Activated CD8-positive, alpha-beta memory T cell treated with anti-CD3 and anti-CD28 coated beads, Interleukin-2, amount 50 U/mL, for 1 hour (primary cell): ENCODE results near the gene JARID2.
"Not testable (repeated sequence)": the region's sequence is repeated elsewhere in the genome, so short reads cannot be mapped to it uniquely, and the experiment has no call there.

ENCODE experiments used
- DNase-seq: peaks from one replicate; pipeline ENCODE4 v3.0.0-alpha.2; 2020; ENCODE audit errors: extremely low read depth

The JARID2 gene

GRCh38 chr6:15289456-15289855 is 43.6 kb downstream of the JARID2 start:
- DNase-seq: not testable (repeated sequence)

DNA sequence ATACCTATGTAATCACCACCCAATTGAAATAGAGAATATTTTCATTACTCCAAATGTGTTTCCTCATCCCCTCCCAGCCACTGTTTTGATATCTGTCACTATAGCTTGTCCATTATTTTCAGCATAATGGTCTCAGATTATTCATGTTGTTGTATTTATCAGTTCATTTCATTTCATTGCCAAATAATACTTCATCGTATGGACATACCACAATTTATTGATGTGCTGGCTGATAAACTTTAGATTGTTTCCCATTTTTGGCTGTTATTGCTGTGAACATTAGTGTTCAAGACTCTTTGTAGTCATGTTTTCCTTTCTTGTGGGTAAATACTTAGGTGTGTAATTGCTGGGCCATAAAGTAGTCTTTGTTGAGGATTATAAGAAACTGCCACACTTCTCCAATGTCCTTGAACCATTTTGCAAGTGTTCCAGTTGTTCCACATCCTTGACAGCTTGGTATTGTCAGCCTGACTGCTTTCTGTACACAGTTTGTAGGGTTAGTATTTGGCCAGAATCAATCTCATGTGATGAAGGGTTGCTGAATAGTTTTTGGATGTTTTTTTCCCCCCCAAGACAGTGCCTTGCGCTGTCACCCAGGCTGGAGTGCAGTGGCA is 44.3 kb downstream of the JARID2 start:
- no peak for DNase-seq

DNA sequence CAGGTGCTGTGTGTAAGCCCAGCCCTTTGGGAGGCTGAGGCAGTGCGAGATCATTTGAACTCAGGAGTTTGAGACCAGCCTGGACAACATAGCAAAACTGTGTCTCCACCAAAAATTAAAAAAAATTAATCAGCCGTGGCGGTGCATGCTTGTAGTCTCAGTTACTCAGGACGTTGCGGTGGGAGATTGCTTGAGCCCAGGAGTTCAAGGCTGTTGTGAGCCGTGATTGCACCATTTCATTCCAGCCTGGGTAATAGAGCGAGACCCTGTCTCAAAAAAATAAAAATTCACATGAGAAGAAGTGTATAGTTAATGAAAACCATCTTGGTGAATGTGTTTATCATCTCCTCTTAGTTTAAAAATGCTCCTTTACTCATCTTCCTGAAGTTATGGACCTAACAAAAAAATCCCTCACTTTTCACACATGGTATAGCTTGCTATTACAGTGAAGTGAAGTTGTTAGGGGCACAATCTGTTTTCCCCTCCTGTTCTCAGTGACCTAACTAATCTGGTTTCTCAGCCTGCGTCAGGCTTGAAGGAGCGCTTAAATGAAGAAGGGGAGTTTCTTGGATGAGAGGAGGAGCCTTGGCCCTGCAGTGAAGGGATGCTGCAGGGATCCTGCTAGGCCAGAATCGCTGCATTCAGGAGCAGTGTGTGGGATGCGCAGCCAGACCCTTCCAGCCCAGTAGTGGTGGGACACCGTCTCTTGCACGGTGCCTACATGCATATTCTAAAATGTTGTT is 45.3 kb downstream of the JARID2 start:
- DNase-seq: no peak

GRCh38 chr6:15292721-15293302 is 46.9 kb downstream of the JARID2 start:
- DNase-seq: no peak

- DNase-seq: no peak
Measured at GRCh38 chr6:15293674-15294073, 47.8 kb downstream of the JARID2 start.

GRCh38 chr6:15294504-15294903 is 48.6 kb downstream of the JARID2 start:
- DNase-seq: no peak

DNA sequence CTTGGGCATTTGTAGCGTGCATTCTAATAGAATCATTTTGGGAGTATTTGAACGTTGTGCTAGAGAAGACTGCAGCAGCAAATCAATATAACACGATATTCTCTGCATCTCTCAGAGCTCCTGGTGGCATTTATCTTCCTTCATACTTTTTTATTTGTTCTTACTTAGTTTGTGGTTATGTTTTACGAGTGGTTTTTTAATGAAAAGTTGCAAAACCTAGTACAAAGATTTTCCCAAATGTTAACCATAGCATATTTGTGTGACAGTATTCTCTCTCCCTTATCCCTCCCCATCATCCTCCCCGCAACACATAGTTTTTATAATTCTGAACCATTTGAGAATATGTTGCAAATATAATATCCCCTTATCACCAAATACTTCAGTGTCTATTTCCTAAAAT is 50.4 kb downstream of the JARID2 start:
- no peak for DNase-seq

- DNase-seq: no peak
Measured at GRCh38 chr6:15296735-15297134, 50.9 kb downstream of the JARID2 start.

DNA sequence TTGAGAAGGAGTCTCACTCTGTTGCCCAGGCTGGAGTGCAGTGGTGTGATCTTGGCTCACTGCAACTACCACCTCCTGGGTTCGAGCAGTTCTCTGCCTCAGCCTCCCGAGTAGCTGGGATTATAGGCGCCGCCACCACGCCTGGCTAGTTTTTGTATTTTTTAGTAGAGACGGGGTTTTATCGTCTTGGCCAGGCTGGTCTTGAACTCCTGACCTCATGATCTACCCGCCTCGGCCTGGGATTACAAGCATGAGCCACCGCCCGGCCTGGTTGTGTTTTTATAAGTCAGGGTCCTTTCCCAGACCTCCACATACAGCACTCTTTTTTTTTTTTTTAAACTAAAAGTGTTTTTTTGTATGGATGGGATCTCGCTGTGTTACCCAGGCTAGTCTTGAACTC is 51.3 kb downstream of the JARID2 start:
- not testable (repeated sequence) for DNase-seq

DNA sequence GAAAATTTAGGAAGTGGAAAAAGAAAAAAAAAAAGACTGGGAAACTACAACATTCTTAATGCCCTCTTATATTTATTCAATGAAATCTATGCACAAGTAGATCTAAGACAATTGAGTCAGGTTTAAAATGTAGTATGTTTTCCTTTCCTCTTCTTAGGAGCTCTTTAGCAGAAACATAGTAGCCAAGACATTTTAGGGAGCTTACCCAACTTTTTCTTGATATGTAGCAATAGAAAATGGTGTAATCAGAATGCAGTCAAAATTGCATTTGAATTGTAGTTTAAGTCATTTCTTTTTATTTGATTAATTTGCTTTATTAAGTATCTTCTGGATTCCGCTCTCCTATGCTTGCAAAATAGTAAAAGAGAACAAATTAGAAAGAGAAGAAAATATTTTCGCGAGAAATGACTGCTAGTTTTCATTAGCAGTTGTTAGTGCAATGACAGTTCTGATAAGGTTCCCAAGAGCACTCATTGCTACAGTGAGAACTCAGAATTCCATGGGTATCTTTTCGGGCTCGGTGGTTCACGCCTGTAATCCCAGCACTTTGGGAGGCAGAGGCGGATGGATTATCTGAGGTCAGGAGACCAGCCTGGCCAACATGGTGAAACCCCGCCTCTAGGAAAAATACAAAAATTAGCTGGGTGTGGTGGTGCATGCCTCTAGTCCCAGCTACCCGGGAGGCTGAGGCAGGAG is 52.2 kb downstream of the JARID2 start:
- no peak for DNase-seq

DNA sequence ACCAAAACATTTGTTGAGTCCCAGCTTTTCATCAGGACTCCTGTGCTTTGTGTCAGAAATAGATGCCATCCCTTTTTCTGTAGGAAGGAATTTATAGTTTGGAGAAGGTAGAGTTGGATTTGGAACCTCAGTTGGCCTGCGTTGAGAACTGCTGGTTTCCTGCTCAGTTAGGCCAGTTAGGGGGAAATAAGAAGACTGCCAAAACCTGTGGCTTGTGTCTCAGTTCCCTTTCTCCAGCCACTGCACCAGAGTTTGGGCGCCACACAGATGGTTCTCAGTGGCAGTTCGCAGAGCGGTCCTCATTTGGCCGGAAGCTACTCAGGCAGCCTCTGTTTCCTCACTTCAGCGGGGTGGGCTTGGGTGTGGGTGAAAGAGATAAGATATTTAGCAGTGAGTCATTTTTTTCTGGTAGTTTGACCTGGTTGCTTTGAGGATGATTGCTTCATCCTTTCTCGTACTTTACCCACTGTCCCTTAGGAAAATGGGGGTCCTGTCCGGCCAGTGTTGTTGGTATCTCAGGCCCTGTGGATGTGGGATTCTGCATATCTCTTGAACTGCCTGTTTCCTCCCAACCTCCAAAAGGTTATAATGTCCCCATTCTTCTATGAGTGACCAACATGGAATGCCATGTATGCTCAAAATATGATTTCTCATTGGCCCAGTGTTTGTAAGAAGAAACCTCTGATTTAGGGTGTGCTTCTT is 53.7 kb downstream of the JARID2 start:
- no peak for DNase-seq

DNA sequence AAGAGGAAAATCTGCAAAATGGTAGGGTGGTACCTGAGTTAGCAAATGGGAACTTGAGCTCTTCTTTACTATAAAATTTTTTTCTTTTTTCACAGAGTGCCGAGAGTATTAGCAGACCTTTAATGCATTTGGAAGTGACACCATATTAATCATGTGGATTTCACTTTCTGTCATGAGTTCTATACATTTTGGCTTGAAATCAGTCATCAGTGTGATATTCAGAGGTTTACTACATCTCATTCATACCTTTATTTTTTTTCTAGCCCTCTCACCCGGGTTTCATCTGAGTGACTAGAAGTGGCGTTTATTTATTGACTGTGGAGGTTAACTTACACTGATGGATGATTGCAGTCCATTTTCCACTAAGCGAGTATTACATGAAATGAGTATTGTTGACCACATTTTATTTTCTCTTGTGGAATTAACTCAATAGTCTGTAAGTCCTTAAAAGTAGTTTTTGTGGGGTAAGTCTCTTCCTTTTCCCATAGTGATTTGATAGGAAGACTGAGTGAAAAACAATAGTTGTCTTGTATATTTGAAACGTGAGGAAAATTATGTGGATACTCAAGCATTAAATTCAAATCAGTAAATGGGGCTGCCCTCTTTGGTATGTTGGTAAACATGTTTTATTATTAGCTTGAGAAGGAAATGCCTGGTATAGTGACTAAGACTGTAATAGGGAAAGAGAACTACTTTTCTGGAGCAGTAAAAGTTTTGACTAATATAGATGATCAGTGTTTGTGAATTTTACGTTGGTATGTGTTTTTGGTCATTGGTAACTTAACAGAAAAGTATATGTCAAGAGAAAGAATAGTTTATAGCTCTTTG is 55.5 kb downstream of the JARID2 start:
- DNase-seq: no peak

DNA sequence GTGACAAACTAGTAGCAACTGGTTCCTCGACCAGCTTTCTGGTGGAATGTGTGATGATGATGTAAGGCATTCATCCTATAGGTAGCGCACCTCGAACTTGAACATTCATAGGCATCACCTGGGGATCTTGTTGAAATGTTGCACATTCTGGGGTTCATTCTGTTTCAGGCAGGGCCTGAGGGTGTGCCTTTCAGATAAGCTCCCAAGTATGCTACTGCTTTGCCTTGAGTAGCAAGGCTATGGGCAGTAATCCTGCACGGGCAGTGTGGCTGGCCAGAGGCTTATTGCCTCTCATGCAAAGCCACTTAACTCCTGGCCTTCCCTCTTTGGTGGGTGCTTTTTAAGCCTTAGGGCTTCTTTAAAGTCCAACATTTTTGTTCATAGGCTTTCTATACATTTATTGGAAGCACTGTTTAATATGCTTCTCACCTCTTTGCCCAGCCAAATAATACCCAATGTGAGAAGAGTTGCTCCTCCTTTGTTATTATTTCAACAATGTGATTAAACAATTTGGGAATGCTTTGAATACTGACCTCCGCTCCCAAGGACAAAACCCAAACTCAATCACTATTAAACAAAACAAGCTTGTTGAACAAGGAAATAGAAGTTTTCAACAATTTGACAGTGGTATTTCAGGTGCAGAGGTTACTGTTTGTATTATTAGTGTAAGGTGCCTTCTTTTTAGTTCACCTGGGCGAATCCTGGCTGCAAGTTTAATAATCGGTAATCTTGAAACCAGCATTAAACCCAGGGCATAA is 57.5 kb downstream of the JARID2 start:
- DNase-seq: no peak

DNA sequence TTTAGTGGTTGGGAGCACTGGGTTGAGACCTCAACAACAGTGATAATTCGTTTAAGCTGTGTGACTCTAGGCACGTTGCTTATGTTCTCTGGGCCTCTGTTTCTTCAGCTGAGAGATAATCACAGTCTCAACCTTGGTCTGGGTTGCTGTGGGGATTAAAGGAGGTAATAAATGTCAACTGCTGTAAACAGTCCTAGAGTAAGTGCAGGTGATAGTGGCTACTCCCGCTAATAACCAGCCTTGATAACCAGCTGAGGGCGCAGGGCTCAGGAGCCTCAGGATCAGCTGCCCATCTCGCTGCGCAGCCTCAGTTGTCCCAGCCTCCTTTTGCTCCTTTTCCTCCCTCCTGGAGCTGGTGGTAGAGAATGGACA is 58.0 kb downstream of the JARID2 start:
- no peak for DNase-seq

GRCh38 chr6:15304337-15305042 is 58.6 kb downstream of the JARID2 start:
- no peak for DNase-seq

- no peak for DNase-seq
Measured at GRCh38 chr6:15305496-15305895, 59.6 kb downstream of the JARID2 start.

DNA sequence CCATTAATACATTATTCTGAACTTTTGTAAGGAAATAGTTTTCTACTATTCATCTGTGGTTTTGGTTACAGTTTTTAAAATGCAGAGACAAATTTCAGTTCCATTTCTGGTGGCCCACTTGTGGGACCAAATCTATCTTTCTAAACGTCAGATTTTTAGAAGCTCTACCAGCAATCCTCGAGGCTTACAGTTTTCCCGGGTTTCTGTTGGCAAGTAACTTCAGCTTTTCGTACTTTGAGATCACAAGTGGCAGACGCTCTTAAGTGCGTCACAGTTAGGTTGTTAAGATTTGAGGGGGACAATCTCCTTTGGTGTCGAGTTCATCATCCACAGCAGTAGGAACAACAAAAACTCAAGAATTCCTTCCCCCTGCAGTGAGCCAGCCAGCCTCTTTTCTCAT is 60.0 kb downstream of the JARID2 start:
- DNase-seq: no peak

- DNase-seq: no peak
Measured at GRCh38 chr6:15308435-15309213, 62.8 kb downstream of the JARID2 start.
